Measurements from ENCODE around the gene GTPBP6.
"Not testable (repeated sequence)": the region's sequence is repeated elsewhere in the genome, so short reads cannot be mapped to it uniquely, and the experiment has no call there.

GTPBP6 gene

GRCh38 chrX:257681-258289 is 60.8 kb downstream of the GTPBP6 start:
- Histone ChIP-seq H3K27ac (ENCODE audit: low read depth, low read length) (no peak overlapping the region), H3K79me2 (ENCODE audit: control insufficient read depth, low read length) (no peaks in the 10 kb centered on the region), H4K20me1 (ENCODE audit: control insufficient read depth, insufficient read depth, low read depth, low read length) (no peaks in the 10 kb centered on the region), H3K4me2 (ENCODE audit: low read length) (no peak overlapping the region), H3K36me3 (ENCODE audit: control insufficient read depth, low read length) (no peaks in the 10 kb centered on the region), H3K4me1 (ENCODE audit: control insufficient read depth, low read length) (peaks cover 10% of the 10 kb centered on the region), H3K4me3 (ENCODE audit: low read length) (no peak overlapping the region), H3K9me3 (ENCODE audit: control insufficient read depth, insufficient read depth, low read length) (peaks cover under 1% of the 10 kb centered on the region; the same call in 1 of the 2 replicates), H3F3A (ENCODE audit: control insufficient read depth, insufficient read depth) (0 out of 2 replicates have a peak, but pooled peaks cover 3% of the 10 kb centered on the region), H3K27me3 (ENCODE audit: control insufficient read depth, low read length) (no peaks in the 10 kb centered on the region), H3K9me2 (replicated peaks; ENCODE audit: control insufficient read depth, low read length) (no peaks in the 10 kb centered on the region)
- TF ChIP-seq CTCF (IDR thresholded peaks at IDR 0.05; ENCODE audit: low read depth, low read length, poor library complexity, severe bottlenecking) (no peak), EZH2phosphoT487 (IDR thresholded peaks at IDR 0.05; ENCODE audit: borderline replicate concordance, low read length) (no peak)

GRCh38 chrX:257054-257453 is 61.5 kb downstream of the GTPBP6 start:
- not testable (repeated sequence) for H3K9me3 ChIP-seq (ENCODE audit: control insufficient read depth, insufficient read depth, low read length); H3K4me3 ChIP-seq (ENCODE audit: low read length); H3K9me2 ChIP-seq (replicated peaks; ENCODE audit: control insufficient read depth, low read length); H3K27ac ChIP-seq (ENCODE audit: low read depth, low read length); H3F3A ChIP-seq (ENCODE audit: control insufficient read depth, insufficient read depth); H3K4me2 ChIP-seq (ENCODE audit: low read length); H3K36me3 ChIP-seq (ENCODE audit: control insufficient read depth, low read length); H3K27me3 ChIP-seq (ENCODE audit: control insufficient read depth, low read length); H4K20me1 ChIP-seq (ENCODE audit: control insufficient read depth, insufficient read depth, low read depth, low read length); H3K79me2 ChIP-seq (ENCODE audit: control insufficient read depth, low read length)
- peaks cover 16% of the 10 kb centered on the region for H3K4me1 ChIP-seq (ENCODE audit: control insufficient read depth, low read length)

GRCh38 chrX:255923-256331 is 62.7 kb downstream of the GTPBP6 start:
- peaks cover 8% of the 10 kb centered on the region; the same call in 1 of the 2 replicates for H3K9me3 ChIP-seq (ENCODE audit: control insufficient read depth, insufficient read depth, low read length)
- H3K79me2 ChIP-seq (ENCODE audit: control insufficient read depth, low read length), result no peaks in the 10 kb centered on the region
- no peaks in the 10 kb centered on the region for H3K9me2 ChIP-seq (replicated peaks; ENCODE audit: control insufficient read depth, low read length)
- no peak overlapping the region for H3K4me3 ChIP-seq (ENCODE audit: low read length)
- H3K27ac ChIP-seq (ENCODE audit: low read depth, low read length), result no peak overlapping the region
- H3K4me2 ChIP-seq (ENCODE audit: low read length), result no peak overlapping the region
- H3K27me3 ChIP-seq (ENCODE audit: control insufficient read depth, low read length), result no peaks in the 10 kb centered on the region
- peaks cover 28% of the 10 kb centered on the region for H3K4me1 ChIP-seq (ENCODE audit: control insufficient read depth, low read length)
- H3K36me3 ChIP-seq (ENCODE audit: control insufficient read depth, low read length), result no peaks in the 10 kb centered on the region
- H4K20me1 ChIP-seq (ENCODE audit: control insufficient read depth, insufficient read depth, low read depth, low read length), result no peaks in the 10 kb centered on the region
- no peak for TF ChIP-seq CTCF (IDR thresholded peaks at IDR 0.05; ENCODE audit: low read depth, low read length, poor library complexity, severe bottlenecking)
- TF ChIP-seq EZH2phosphoT487 (IDR thresholded peaks at IDR 0.05; ENCODE audit: borderline replicate concordance, low read length), result no peak
- H3F3A ChIP-seq (ENCODE audit: control insufficient read depth, insufficient read depth), result peaks cover 13% of the 10 kb centered on the region

Measured in DOHH2 (cell line).